Activated naive CD8-positive, alpha-beta T cell (primary cell): ENCODE data around the gene ARPC1B.

Source experiments
- H3K27ac Mint-ChIP-seq: one replicate; pipeline ENCODE4 v1.8.0; 2021; ENCODE audit warnings: mixed read lengths
- H3K27me3 Mint-ChIP-seq: one replicate; pipeline ENCODE4 v1.8.0; 2021; ENCODE audit warnings: mixed read lengths
- H3K36me3 Mint-ChIP-seq: one replicate; pipeline ENCODE4 v1.8.0; 2021; ENCODE audit warnings: mixed read lengths
- H3K4me1 Mint-ChIP-seq: one replicate; pipeline ENCODE4 v1.8.0; 2021; ENCODE audit warnings: low read depth, mixed read lengths
- H3K4me3 Mint-ChIP-seq: one replicate; pipeline ENCODE4 v1.8.0; 2021; ENCODE audit warnings: mild to moderate bottlenecking, mixed read lengths
- H3K9me3 Mint-ChIP-seq: one replicate; pipeline ENCODE4 v1.8.0; 2021; ENCODE audit warnings: low read depth, mixed read lengths

Gene ARPC1B

GRCh38 chr7:99392659-99393354 lies 18.3 kb downstream of the ARPC1B start:
- H3K36me3 Mint-ChIP-seq, result no peaks in the 10 kb centered on the region
- H3K4me3 Mint-ChIP-seq, result peak overlapping the region; percentile 78
- no peaks in the 10 kb centered on the region for H3K9me3 Mint-ChIP-seq
- H3K27ac Mint-ChIP-seq, result peak overlapping the region; percentile 75
- H3K27me3 Mint-ChIP-seq, result no peaks in the 10 kb centered on the region
- peaks cover 18% of the 10 kb centered on the region for H3K4me1 Mint-ChIP-seq

DNA sequence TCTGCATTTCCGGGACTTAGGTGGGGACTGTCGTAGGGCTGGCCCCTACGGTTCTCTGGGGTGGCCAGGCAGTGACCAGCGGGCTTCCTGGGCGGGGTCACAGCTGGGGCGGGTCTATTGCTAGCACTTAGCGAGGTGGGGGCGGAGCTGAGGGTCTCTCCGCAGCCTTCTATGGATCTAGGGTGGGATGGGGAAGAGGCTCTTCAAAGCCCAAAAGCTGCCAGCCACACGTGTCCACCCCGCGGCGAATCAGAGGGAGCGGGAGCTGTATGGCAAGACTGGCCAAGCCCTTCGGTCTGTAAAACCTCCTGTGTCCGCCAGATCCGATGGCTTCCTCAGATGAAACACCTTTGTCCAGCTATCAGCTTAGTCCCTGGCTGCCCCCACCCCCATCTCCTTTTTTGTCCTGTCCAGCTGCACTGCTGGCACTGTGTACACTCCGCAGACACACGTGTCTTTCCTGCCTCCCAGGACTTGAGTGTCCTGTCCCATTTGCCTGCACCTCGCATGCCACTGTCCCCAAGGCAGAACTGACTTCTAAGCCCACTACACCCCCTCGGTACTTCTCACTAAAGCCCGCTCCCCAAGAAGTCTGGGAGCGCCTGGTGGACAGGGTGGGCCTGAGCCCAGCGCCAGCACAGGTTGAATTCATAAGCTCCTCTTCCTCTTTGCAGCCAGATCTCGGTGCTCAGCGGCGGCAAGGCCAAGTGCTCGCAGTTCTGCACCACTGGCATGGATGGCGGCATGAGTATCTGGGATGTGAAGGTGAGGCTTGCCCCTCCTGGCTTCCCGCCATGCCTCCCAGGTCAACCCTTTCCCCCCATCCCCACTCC lies 19.0 kb downstream of the ARPC1B start:
- Mint-ChIP-seq H3K4me1 (peaks cover 19% of the 10 kb centered on the region), H3K27me3 (no peaks in the 10 kb centered on the region), H3K27ac (peak overlapping the region; percentile 75), H3K36me3 (no peaks in the 10 kb centered on the region), H3K4me3 (peak overlapping the region; percentile 78), H3K9me3 (no peaks in the 10 kb centered on the region)

DNA sequence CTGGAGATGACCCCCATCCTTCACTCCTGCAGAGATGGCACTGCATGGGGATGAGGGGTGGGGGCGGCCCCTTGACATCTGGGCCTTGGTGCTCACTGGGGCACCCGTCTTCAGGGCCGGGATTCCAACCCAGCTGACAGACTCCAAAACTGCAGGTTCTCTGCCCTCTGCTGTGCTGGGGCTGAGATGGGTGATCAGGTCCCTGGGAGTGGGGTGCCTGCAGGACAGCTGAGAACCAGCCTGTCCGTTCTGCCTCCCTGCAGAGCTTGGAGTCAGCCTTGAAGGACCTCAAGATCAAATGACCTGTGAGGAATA lies 19.6 kb downstream of the ARPC1B start:
- no peaks in the 10 kb centered on the region for H3K27me3 Mint-ChIP-seq
- peaks cover 2% of the 10 kb centered on the region for H3K36me3 Mint-ChIP-seq
- peaks cover 19% of the 10 kb centered on the region for H3K4me1 Mint-ChIP-seq
- no peak overlapping the region for H3K27ac Mint-ChIP-seq
- no peaks in the 10 kb centered on the region for H3K9me3 Mint-ChIP-seq
- H3K4me3 Mint-ChIP-seq, result no peak overlapping the region

DNA sequence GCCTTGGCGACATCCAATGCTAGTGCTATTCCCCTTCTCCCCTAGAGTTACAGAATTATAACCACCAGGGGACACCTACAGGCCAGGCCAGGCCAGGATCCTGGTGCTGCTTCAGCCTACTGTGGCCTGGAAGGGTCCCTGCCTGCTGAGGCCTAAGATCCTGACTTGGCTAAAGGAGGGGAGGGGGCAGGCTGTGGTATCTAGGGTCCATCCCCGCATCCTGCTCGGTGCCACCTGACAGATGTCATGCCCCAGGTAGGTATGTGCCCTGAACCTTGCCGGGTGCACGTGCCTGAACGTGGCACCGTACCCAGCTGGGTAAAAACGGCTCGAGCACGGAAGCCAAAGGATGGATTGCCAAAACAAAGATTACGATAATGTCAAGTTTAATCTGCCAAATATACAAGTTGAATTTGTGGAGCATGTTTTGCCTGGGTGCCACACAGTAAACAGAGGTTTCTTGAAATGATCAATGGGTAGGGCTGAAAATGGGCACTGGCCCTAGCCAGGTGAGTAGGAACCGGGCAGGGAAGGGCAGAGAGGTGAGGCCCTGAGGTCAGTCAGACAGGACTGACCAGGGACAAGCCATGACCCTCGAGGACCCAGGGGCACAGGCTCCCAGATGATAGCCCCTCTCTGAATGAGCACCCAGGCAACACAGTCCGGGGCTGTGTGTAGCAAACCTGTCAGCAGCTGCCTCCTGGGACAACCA lies 21.2 kb downstream of the ARPC1B start:
- Mint-ChIP-seq H3K27me3 (no peaks in the 10 kb centered on the region), H3K27ac (peak overlapping the region; percentile 46), H3K4me1 (peaks cover 19% of the 10 kb centered on the region), H3K9me3 (no peaks in the 10 kb centered on the region), H3K4me3 (no peak overlapping the region), H3K36me3 (peaks cover 2% of the 10 kb centered on the region)

- peaks cover 21% of the 10 kb centered on the region for H3K4me1 Mint-ChIP-seq
- H3K9me3 Mint-ChIP-seq, result no peaks in the 10 kb centered on the region
- H3K27ac Mint-ChIP-seq, result peak overlapping the region; percentile 46
- H3K4me3 Mint-ChIP-seq, result no peak overlapping the region
- H3K27me3 Mint-ChIP-seq, result no peaks in the 10 kb centered on the region
- peaks cover 2% of the 10 kb centered on the region for H3K36me3 Mint-ChIP-seq
Observed at GRCh38 chr7:99396418-99397296, 22.1 kb downstream of the ARPC1B start.

- H3K36me3 Mint-ChIP-seq, result peaks cover 2% of the 10 kb centered on the region
- no peaks in the 10 kb centered on the region for H3K27me3 Mint-ChIP-seq
- no peaks in the 10 kb centered on the region for H3K9me3 Mint-ChIP-seq
- no peak overlapping the region for H3K4me3 Mint-ChIP-seq
- H3K27ac Mint-ChIP-seq, result peak overlapping the region; percentile 76
- H3K4me1 Mint-ChIP-seq, result peaks cover 18% of the 10 kb centered on the region
Observed at GRCh38 chr7:99397297-99397983, 22.9 kb downstream of the ARPC1B start.

DNA sequence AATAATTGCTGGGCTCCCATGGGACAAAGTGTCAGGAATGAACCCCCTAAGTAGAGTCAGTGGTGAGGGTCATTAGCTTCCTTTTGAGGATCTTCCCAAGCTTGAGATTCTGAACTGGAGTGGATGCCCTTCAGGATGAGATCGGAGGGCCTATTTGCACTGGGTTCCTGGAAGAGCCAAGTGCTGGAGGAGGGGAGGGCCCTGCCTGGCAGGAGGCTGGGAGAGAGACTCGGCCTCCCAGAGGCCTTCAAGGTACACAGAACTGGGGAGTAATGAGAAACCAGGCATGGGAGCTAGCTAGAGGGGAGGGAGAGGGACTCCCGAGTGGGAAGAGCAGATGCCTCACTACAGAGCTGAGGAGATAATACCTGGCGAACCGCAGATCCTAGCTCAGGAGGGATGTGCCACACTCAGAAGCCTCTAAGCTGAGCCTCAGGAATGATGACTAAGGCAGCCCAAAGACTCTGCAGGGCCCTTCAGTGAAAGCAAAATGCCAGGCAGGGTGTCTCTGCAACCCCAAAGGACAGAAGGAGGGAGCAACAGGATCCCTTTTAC lies 24.4 kb downstream of the ARPC1B start:
- no peak overlapping the region for H3K4me3 Mint-ChIP-seq
- peak overlapping the region; percentile 50 for H3K27ac Mint-ChIP-seq
- no peaks in the 10 kb centered on the region for H3K9me3 Mint-ChIP-seq
- peaks cover 6% of the 10 kb centered on the region for H3K36me3 Mint-ChIP-seq
- H3K27me3 Mint-ChIP-seq, result no peaks in the 10 kb centered on the region
- peaks cover 12% of the 10 kb centered on the region for H3K4me1 Mint-ChIP-seq

- Mint-ChIP-seq H3K27me3 (no peaks in the 10 kb centered on the region), H3K4me1 (peaks cover 14% of the 10 kb centered on the region), H3K36me3 (peaks cover 6% of the 10 kb centered on the region), H3K4me3 (no peak overlapping the region), H3K27ac (peak overlapping the region; percentile 16), H3K9me3 (no peaks in the 10 kb centered on the region)
Observed at GRCh38 chr7:99399597-99399996, 25.1 kb downstream of the ARPC1B start.

GRCh38 chr7:99402854-99403253 lies 28.3 kb downstream of the ARPC1B start:
- Mint-ChIP-seq H3K9me3 (no peaks in the 10 kb centered on the region), H3K27ac (peak overlapping the region; percentile 4), H3K4me3 (no peak overlapping the region), H3K4me1 (peaks cover 34% of the 10 kb centered on the region), H3K27me3 (no peaks in the 10 kb centered on the region), H3K36me3 (peaks cover 6% of the 10 kb centered on the region)

DNA sequence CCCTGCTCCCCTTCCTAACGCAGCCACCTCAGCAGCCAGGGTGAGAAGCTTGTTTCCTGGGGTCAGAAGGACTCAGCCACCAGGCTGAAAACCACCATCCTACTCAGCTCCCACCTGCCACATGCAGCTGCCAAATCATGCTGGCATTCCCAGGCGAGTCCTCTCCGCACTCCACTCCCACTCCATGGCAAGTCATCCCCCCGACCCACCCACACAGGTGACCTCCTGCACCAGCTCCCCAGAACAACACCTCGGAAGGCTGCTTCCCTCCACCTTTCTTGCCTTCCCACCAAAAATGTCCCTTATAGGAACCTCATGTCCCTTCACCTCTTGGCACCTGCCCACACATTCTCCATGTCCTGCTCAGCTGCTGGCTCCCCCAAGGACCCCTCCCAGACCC lies 29.2 kb downstream of the ARPC1B start:
- Mint-ChIP-seq H3K4me3 (no peak overlapping the region), H3K27ac (peak overlapping the region; percentile 77), H3K27me3 (no peaks in the 10 kb centered on the region), H3K36me3 (peaks cover 5% of the 10 kb centered on the region), H3K4me1 (peaks cover 34% of the 10 kb centered on the region), H3K9me3 (no peaks in the 10 kb centered on the region)

DNA sequence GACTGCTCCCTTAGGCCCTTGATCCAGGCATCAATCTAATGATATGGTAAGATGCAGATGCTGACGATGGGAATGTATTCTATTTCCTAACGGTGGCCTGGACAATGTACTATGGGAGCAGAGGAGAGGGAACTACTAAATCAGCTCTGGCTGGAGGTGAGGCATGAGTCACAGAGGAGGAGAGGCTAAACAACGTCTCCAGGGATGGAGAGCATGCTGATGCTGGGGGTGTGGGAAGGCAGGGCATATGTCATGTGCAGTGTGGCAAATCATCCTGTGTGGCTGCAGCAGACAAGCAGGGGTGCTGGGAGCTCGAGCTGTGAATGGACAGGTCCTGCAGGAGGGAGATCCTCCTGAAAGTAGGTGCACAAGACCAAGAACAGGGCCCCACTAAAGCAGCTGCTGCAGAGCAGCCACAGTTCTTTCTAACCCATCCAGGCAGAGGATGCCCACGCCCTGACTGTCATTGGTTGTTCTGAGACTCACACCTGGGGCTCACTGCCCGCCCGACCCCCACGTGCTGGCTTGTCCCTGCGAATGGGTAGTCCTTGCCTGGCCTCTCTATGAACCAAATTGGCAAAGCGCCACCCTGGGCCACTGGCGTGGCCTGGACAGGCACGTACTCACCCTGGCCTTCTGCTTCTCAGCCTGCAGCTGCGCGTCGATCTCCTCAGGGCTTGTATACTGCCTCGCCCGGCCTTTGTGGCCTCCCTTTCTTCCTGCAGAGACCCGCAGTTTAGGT lies 29.9 kb downstream of the ARPC1B start:
- H3K4me1 Mint-ChIP-seq, result peaks cover 34% of the 10 kb centered on the region
- no peak overlapping the region for H3K4me3 Mint-ChIP-seq
- peaks cover 4% of the 10 kb centered on the region for H3K36me3 Mint-ChIP-seq
- no peaks in the 10 kb centered on the region for H3K9me3 Mint-ChIP-seq
- H3K27me3 Mint-ChIP-seq, result no peaks in the 10 kb centered on the region
- H3K27ac Mint-ChIP-seq, result peak overlapping the region; percentile 77

GRCh38 chr7:99404977-99405320 lies 30.4 kb downstream of the ARPC1B start:
- Mint-ChIP-seq H3K36me3 (peaks cover 4% of the 10 kb centered on the region), H3K4me1 (peaks cover 37% of the 10 kb centered on the region), H3K27ac (peak overlapping the region; percentile 28)

DNA sequence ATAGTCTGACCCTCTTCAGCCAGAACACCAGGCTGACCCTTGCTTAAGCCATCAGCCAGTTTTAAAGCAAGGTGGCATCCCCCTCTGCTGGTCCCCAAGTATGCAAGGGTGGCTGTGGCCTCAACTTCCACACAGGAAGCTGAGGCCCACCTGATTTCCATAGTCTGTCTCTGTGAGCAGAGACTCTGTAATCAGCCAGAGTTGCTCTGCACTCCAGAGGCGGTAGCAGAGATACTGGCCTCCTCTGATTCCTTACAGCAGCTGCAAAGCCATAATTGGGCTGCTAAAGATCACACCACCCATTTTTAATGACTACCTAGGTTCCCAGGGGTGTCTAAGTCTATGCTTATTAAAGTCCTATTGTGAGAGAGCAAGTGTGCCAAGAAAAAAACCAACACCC lies 32.0 kb downstream of the ARPC1B start:
- peaks cover 4% of the 10 kb centered on the region for H3K36me3 Mint-ChIP-seq
- H3K4me3 Mint-ChIP-seq, result peak overlapping the region; percentile 97
- peak overlapping the region; percentile 99 for H3K27ac Mint-ChIP-seq
- no peaks in the 10 kb centered on the region for H3K27me3 Mint-ChIP-seq
- no peaks in the 10 kb centered on the region for H3K9me3 Mint-ChIP-seq
- H3K4me1 Mint-ChIP-seq, result peaks cover 49% of the 10 kb centered on the region

More at GRCh38 chr7:99404977-99405320, 30.4 kb downstream of the ARPC1B start:
- H3K9me3 Mint-ChIP-seq, result no peaks in the 10 kb centered on the region
- no peak overlapping the region for H3K4me3 Mint-ChIP-seq
- no peaks in the 10 kb centered on the region for H3K27me3 Mint-ChIP-seq
